Uterus (tissue), 4 donors: Measurements from ENCODE around the gene MOB3A. TPM values are rescaled to one million over a fixed set of nuclear protein-coding genes. Genes with fewer than 3 reads are reported as not detected.

Experiments used
- DNase-seq, 2 donors: peaks; one replicate each; pipeline ENCODE4 v3.0.0-alpha.2; 2019 to 2020
- H3K27ac ChIP-seq, 2 donors: fragments of 200-600 bp; sonication (generic); 1 replicate in 1 of 2; 2 replicates in 1 of 2; pipeline ENCODE4 v1.5.1; 2016 to 2018
- H3K27me3 ChIP-seq, 2 donors: fragments of 200-600 bp; sonication (generic); one replicate each; pipeline ENCODE4 v1.5.1; 2018 to 2019; ENCODE audit warnings: control low read depth in 1 of 2
- H3K36me3 ChIP-seq, 2 donors: fragments of 200-600 bp; sonication (generic); one replicate each; pipeline ENCODE4 v1.5.1; 2019; ENCODE audit warnings: control low read depth in 1 of 2
- H3K4me1 ChIP-seq, 2 donors: fragments of 200-600 bp; sonication (generic); one replicate each; pipeline ENCODE4 v1.5.1; 2018 to 2019; ENCODE audit warnings: control low read depth in 1 of 2
- H3K4me3 ChIP-seq, 2 donors: fragments of 200-600 bp; sonication (generic); 1 replicate in 1 of 2; 2 replicates in 1 of 2; pipeline ENCODE4 v1.5.1; 2018 to 2019; ENCODE audit warnings: mild to moderate bottlenecking in 1 of 2
- H3K9me3 ChIP-seq, 2 donors: fragments of 200-600 bp; sonication (generic); one replicate each; pipeline ENCODE4 v1.5.1; 2019; ENCODE audit warnings: control low read depth in 1 of 2
- POLR2A ChIP-seq, 2 donors: fragments of 450-650 bp; IDR thresholded peaks; one replicate each; pipeline ENCODE4 v1.6.1; 2016; ENCODE audit warnings: antibody characterized with exemption in 2 of 2, mild to moderate bottlenecking in 1 of 2, moderate library complexity in 1 of 2
- intact Hi-C: fragments of 100-400 bp; cut with DNase I; formaldehyde crosslinking; loops from one replicate; pipeline ENCODE4 v1.15.1; 2023; ENCODE audit warnings: low total_unique reads
- total RNA-seq, 4 donors: library from RNA; depleted of rRNA in 3 of 4; stranded (reverse); fragments of >200 nt in 3 of 4; gene quantifications; one replicate each; pipeline versions ENCODE4 v1.1.0 to v1.2.4, GENCODE V29; 2014 to 2023
- TF ChIP-seq, protein P1 (sequence below), 4 experiments: fragments of 200-600 bp in 2 of 4; fragments of 450-650 bp in 2 of 4; sonication (generic) in 2 of 4; IDR thresholded peaks; one replicate each; pipeline ENCODE4 v1.5.1; 2016 to 2019; ENCODE audit warnings: antibody characterized with exemption in 4 of 4, mild to moderate bottlenecking in 2 of 4, moderate library complexity in 1 of 4
- donor health status: DM: yes; HTN: yes; CAD: no.

Gene MOB3A
- total RNA-seq, 4 donors from 2014 or later = 10.2 to 81.4 (median 20.7) TPM

DNA sequence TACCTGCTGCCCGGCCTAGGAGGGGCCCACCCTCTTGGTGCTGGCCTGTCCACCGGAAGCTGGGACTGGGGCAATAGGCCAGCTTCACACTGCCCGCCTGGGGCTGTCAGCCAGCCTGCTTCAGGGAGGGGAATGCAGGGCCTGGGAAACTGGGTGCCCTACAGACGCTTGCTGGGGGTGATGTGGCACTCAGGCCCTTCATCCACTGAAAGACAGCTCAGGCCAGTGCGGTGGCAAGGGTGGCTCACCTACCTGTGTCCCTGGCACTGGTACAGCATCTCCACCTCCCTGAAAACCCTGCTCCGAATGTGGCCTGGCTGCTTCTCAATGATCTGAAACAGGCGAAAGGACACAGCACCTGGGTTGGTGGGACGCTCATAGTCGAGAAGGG, 52.9 kb downstream of the MOB3A start:
- intact Hi-C loops = no loop called here
- TF ChIP-seq, protein P1, sequence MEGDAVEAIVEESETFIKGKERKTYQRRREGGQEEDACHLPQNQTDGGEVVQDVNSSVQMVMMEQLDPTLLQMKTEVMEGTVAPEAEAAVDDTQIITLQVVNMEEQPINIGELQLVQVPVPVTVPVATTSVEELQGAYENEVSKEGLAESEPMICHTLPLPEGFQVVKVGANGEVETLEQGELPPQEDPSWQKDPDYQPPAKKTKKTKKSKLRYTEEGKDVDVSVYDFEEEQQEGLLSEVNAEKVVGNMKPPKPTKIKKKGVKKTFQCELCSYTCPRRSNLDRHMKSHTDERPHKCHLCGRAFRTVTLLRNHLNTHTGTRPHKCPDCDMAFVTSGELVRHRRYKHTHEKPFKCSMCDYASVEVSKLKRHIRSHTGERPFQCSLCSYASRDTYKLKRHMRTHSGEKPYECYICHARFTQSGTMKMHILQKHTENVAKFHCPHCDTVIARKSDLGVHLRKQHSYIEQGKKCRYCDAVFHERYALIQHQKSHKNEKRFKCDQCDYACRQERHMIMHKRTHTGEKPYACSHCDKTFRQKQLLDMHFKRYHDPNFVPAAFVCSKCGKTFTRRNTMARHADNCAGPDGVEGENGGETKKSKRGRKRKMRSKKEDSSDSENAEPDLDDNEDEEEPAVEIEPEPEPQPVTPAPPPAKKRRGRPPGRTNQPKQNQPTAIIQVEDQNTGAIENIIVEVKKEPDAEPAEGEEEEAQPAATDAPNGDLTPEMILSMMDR (IDR thresholded peaks at IDR 0.05) = no peak
- no peak for TF ChIP-seq POLR2A (IDR thresholded peaks at IDR 0.05)
- H3K36me3 ChIP-seq = no peaks in the 10 kb centered on the region
- H3K27me3 ChIP-seq = no peaks in the 10 kb centered on the region
- no peaks in the 10 kb centered on the region for H3K9me3 ChIP-seq
- peak; percentile 18 to 23 for DNase-seq
- peak overlapping the region; percentile 88 to 89 for H3K27ac ChIP-seq
- H3K4me3 ChIP-seq = no peak overlapping the region
- H3K4me1 ChIP-seq = peaks cover 6 to 24% of the 10 kb centered on the region in 2 donors

DNA sequence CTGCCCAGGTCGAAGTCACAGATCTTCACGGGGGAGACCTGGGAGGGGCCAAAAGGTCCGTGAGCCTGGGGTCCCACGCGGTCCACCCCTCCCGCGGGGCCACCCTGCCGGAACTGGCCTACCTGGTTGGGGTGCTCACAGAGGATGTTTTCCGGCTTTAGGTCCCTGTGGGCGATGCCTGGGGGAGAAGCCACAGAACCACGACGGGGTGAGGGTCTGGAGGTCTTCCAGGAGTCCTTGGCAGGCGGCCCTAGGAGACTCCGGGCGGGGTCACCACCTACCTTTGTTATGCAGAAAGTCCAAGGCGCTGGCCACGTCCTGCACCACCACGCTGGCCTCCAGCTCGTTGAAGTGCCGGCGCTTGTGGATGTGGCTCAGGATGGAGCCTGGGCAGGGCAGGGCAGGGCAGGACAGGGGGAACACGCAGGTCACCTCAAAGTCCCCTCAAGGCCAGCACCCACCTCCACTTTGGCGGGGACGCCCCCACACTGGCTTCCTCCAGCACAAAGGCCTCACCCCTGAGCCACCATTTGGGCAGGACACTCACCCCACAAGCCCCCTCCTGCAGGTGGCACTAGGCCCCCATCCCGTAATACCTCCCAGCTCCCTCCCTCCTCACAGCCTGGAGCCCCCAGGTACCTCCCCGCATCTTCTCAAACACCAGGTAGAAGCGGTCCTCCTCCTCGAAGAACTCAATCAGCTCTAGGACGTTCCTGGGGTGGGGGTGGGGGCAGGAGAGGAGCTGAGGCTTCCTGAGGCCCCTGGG, 53.5 kb downstream of the MOB3A start:
- no peaks in the 10 kb centered on the region for H3K36me3 ChIP-seq
- H3K4me3 ChIP-seq = peak overlapping the region in 1 of 2 donors; percentile 26
- peak overlapping the region; percentile 88 to 89 for H3K27ac ChIP-seq
- peaks cover 6 to 18% of the 10 kb centered on the region in 2 donors for H3K4me1 ChIP-seq
- intact Hi-C loops = no loop called here
- no peaks in the 10 kb centered on the region for H3K9me3 ChIP-seq
- no peaks in the 10 kb centered on the region for H3K27me3 ChIP-seq
- TF ChIP-seq POLR2A (IDR thresholded peaks at IDR 0.05) = no peak
- TF ChIP-seq, protein P1 (IDR thresholded peaks at IDR 0.05) = no peak
- DNase-seq = peak; percentile 58 to 59

DNA sequence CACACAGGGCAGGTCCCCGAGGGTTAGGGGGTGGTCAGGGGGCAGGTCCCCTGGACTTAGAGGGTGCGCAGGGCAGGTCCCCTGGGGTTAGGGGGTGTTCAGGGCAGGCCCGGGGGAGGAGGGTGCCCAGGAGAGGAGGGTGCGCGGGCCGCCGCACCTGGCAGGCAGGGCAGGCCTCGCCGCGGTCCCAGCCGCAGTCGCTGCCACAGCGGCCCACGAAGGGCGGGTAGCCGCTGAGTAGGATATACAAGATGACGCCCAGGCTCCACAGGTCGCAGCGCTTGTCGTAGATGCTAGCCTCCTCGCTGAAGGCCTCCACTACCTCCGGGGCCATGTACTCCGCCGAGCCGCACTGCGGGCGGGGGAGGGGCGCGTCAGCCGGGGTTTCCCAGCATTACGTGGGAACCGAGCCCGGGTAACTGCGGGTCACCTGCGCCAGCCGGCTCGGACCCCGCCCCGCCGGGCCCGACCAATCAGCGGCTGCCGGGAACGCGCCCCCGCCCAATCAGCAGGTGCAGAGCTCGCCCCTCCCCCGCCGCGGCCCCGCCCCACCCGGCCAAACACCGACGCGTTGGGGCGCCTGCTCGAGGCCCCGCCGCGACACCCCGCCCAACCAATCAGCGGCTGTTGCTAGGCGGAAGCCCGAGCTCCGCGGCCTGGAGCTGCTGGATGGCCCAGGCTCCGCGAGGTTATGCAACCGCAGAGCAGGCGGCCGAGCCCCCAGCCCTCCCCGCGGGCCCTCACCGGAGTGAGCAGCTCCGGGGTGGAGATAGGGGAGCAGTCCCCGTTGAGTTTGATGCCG, 54.2 kb downstream of the MOB3A start:
- TF ChIP-seq, protein P1 (IDR thresholded peaks at IDR 0.05) = no peak
- peak in 1 of 2 donors; percentile 15 for TF ChIP-seq POLR2A (IDR thresholded peaks at IDR 0.05)
- intact Hi-C loops = no loop called here
- peak; percentile 97 to 99 for DNase-seq
- Histone ChIP-seq H3K9me3 (no peaks in the 10 kb centered on the region), H3K27me3 (no peaks in the 10 kb centered on the region), H3K4me3 (peak overlapping the region in 1 of 2 donors; percentile 26), H3K4me1 (peaks cover 6 to 11% of the 10 kb centered on the region in 2 donors), H3K36me3 (no peaks in the 10 kb centered on the region), H3K27ac (peak overlapping the region; percentile 88 to 89)

DNA sequence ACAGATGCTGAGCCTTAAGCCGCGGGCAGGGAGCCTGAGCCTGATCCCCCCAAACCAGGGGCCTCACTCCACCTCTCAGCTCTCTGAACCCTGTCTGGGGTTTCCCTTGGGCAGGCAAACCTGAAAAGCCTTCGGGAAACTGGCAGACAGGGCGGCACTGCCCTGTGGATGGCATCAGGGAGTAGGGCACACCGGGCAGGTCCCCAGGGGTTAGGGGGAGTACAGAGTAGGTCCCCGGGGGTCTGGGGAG, 54.8 kb downstream of the MOB3A start:
- Histone ChIP-seq H3K4me3 (no peak overlapping the region), H3K9me3 (no peaks in the 10 kb centered on the region), H3K4me1 (peaks cover 6 to 11% of the 10 kb centered on the region in 2 donors), H3K27me3 (no peaks in the 10 kb centered on the region), H3K27ac (peak overlapping the region; percentile 88 to 89), H3K36me3 (no peaks in the 10 kb centered on the region)
- DNase-seq = no peak
- intact Hi-C loops = no loop called here
- TF ChIP-seq, protein P1 (IDR thresholded peaks at IDR 0.05) = no peak
- no peak for TF ChIP-seq POLR2A (IDR thresholded peaks at IDR 0.05)
